ENCODE data around the gene CDKN2AIP.

DNA sequence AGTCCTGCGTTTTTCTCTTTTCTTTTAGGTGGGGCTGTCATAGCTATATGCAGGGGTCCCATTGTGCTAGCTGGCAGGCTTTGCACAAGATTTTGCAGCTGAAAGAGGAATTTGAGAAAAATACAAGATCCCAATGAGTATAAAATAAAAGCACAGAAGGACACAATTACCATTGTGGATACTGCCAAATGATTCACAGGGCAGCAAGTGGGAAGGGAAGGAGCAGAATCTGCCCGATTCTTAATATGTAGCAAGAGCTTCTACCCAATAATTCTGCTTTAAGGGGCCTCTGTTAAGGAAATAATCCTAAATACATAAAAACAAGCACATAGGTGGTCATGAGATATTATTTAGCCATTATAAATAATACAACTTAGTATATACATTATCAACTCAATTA lies 34.5 kb downstream of the CDKN2AIP start:
- TF ChIP-seq CTCF (IDR thresholded peaks at IDR 0.05; ENCODE audit: poor library complexity) (no peak), EZH2 (IDR thresholded peaks at IDR 0.05; ENCODE audit: borderline replicate concordance) (no peak)
